OCI-LY1 (cell line): ENCODE data around the gene CAT.

Experiments
- H2AFZ ChIP-seq: fragments of 200-600 bp; sonication (generic), shearing (Covaris generic); 2 replicates; pipeline ENCODE4 v1.6.0; 2014; ENCODE audit warnings: antibody characterized with exemption, mild to moderate bottlenecking, low read length
- H3F3A ChIP-seq: fragments of 200-600 bp; sonication (generic), shearing (Covaris generic); 2 replicates; pipeline ENCODE4 v1.6.0; 2014; ENCODE audit warnings: mild to moderate bottlenecking, antibody characterized with exemption, low read length, moderate library complexity; ENCODE audit not compliant: insufficient read depth
- H3K27ac ChIP-seq: fragments of 200-600 bp; sonication (generic); 2 replicates; pipeline ENCODE4 v1.5.1; 2014; ENCODE audit warnings: low read length, mixed run types, mild to moderate bottlenecking, low read depth; ENCODE audit not compliant: poor library complexity, severe bottlenecking
- H3K27me3 ChIP-seq: fragments of 200-600 bp; sonication (generic); 2 replicates; pipeline ENCODE4 v1.6.0; 2014; ENCODE audit warnings: antibody characterized with exemption, mild to moderate bottlenecking, low read length, moderate library complexity; ENCODE audit not compliant: insufficient read depth
- H3K36me3 ChIP-seq: fragments of 200-600 bp; sonication (generic); 2 replicates; pipeline ENCODE4 v1.6.1; 2014; ENCODE audit warnings: mild to moderate bottlenecking, antibody characterized with exemption, low read length, moderate library complexity, mixed read lengths; ENCODE audit not compliant: insufficient read depth
- H3K4me1 ChIP-seq: fragments of 200-600 bp; sonication (generic); 2 replicates; pipeline ENCODE4 v1.5.1; 2014; ENCODE audit warnings: mild to moderate bottlenecking, low read length, moderate library complexity; ENCODE audit not compliant: insufficient read depth, severe bottlenecking
- H3K4me2 ChIP-seq: fragments of 200-600 bp; sonication (generic), shearing (Covaris generic); 2 replicates; pipeline ENCODE4 v1.6.1; 2014; ENCODE audit warnings: low read length
- H3K4me3 ChIP-seq: fragments of 200-600 bp; sonication (generic); 2 replicates; pipeline ENCODE4 v1.5.1; 2014; ENCODE audit warnings: low read length, low read depth, mild to moderate bottlenecking, mixed read lengths; ENCODE audit not compliant: poor library complexity, severe bottlenecking
- H3K79me2 ChIP-seq: fragments of 200-600 bp; shearing (Covaris generic); 2 replicates; pipeline ENCODE4 v1.6.1; 2016; ENCODE audit warnings: mixed run types, low read length, mixed read lengths; ENCODE audit not compliant: insufficient read depth
- H3K9ac ChIP-seq: fragments of 200-600 bp; sonication (generic), shearing (Covaris generic); 2 replicates; pipeline ENCODE4 v1.6.1; 2014; ENCODE audit warnings: mild to moderate bottlenecking, low read length, mixed read lengths
- H3K9me2 ChIP-seq: fragments of 200-600 bp; sonication (generic), shearing (Covaris generic); 2 replicates; pipeline ENCODE4 v1.6.1; 2014; ENCODE audit warnings: low read depth, mild to moderate bottlenecking, low read length, mixed read lengths
- H3K9me3 ChIP-seq: fragments of 200-600 bp; shearing (Covaris generic); 2 replicates; pipeline ENCODE4 v1.6.1; 2014; ENCODE audit warnings: low read length, mixed read lengths
- H4K20me1 ChIP-seq: fragments of 200-600 bp; sonication (generic), shearing (Covaris generic); 2 replicates; pipeline ENCODE4 v1.6.0; 2016; ENCODE audit warnings: mild to moderate bottlenecking, low read length; ENCODE audit not compliant: insufficient read depth
- CTCF ChIP-seq: fragments of 200-600 bp; sonication (generic), shearing (Covaris generic); IDR thresholded peaks from 2 replicates; pipeline ENCODE4 v1.5.1; 2017; ENCODE audit warnings: mild to moderate bottlenecking, antibody characterized with exemption, low read length, moderate library complexity, mixed read lengths
- EZH2 ChIP-seq: fragments of 200-600 bp; sonication (generic), shearing (Covaris generic); IDR thresholded peaks from 2 replicates; pipeline ENCODE4 v1.8.0; 2017; ENCODE audit warnings: borderline replicate concordance, mixed run types, mild to moderate bottlenecking, antibody characterized with exemption, low read length, moderate library complexity, mixed read lengths

CAT gene

GRCh38 chr11:34449013-34449412, 10.3 kb downstream of the CAT start:
- Histone ChIP-seq H3K9me3 (no peaks in the 10 kb centered on the region), H3K79me2 (no peaks in the 10 kb centered on the region; the same call in 1 of the 2 replicates), H3K4me1 (peaks cover 7% of the 10 kb centered on the region), H3K9me2 (no peaks in the 10 kb centered on the region), H3K27ac (no peak overlapping the region), H4K20me1 (no peaks in the 10 kb centered on the region), H3K4me3 (no peak overlapping the region), H3F3A (no peaks in the 10 kb centered on the region), H3K27me3 (no peaks in the 10 kb centered on the region), H3K4me2 (no peak overlapping the region), H3K9ac (no peak overlapping the region), H3K36me3 (peaks cover 46% of the 10 kb centered on the region), H2AFZ (no peak overlapping the region)
- TF ChIP-seq EZH2 = no peak
- TF ChIP-seq CTCF = no peak

GRCh38 chr11:34451053-34451452, 12.3 kb downstream of the CAT start:
- no peaks in the 10 kb centered on the region for H3K9me3 ChIP-seq
- no peak overlapping the region for H3K27ac ChIP-seq
- no peak overlapping the region for H3K9ac ChIP-seq
- no peak overlapping the region for H2AFZ ChIP-seq
- H3F3A ChIP-seq = no peaks in the 10 kb centered on the region
- H3K4me3 ChIP-seq = no peak overlapping the region
- H3K4me2 ChIP-seq = no peak overlapping the region
- no peaks in the 10 kb centered on the region; the same call in 1 of the 2 replicates for H3K79me2 ChIP-seq
- no peaks in the 10 kb centered on the region for H3K9me2 ChIP-seq
- no peaks in the 10 kb centered on the region for H4K20me1 ChIP-seq
- peaks cover 7% of the 10 kb centered on the region for H3K4me1 ChIP-seq
- peaks cover 64% of the 10 kb centered on the region for H3K36me3 ChIP-seq
- no peak for TF ChIP-seq CTCF
- no peak for TF ChIP-seq EZH2
- H3K27me3 ChIP-seq = no peaks in the 10 kb centered on the region

- Histone ChIP-seq H3K9ac (no peak overlapping the region), H3K79me2 (no peaks in the 10 kb centered on the region), H4K20me1 (no peaks in the 10 kb centered on the region), H3K9me2 (no peaks in the 10 kb centered on the region), H3F3A (no peaks in the 10 kb centered on the region), H3K9me3 (no peaks in the 10 kb centered on the region), H3K4me3 (no peak overlapping the region), H3K4me1 (no peaks in the 10 kb centered on the region), H3K27me3 (no peaks in the 10 kb centered on the region), H3K36me3 (peaks cover 92% of the 10 kb centered on the region), H3K27ac (no peak overlapping the region), H3K4me2 (no peak overlapping the region), H2AFZ (no peak overlapping the region)
- TF ChIP-seq CTCF (no peak), EZH2 (no peak)
Observed at GRCh38 chr11:34454308-34455032, 15.7 kb downstream of the CAT start.
